Stimulated activated CD4-positive, alpha-beta T cell treated with anti-CD3 and anti-CD28 coated beads, Interleukin-1b, Interleukin-23, amount 100 ng/mL, for 24 hours (primary cell): ENCODE measurements around the gene ICAM1.
"Not testable (repeated sequence)": the region's sequence is repeated elsewhere in the genome, so short reads cannot be mapped to it uniquely, and the experiment has no call there.

Source experiments
- DNase-seq, 4 experiments: peaks; one replicate each; pipeline ENCODE4 v3.0.0-alpha.2; 2020; ENCODE audit warnings: low read depth in 4 of 4, low spot score in 1 of 4

Gene ICAM1

GRCh38 chr19:10241826-10242449, 29.0 kb upstream of the ICAM1 start:
- not testable (repeated sequence) for DNase-seq

- no peak for DNase-seq
These were observed 27.3 kb upstream of the ICAM1 start for GRCh38 chr19:10243606-10244005.

GRCh38 chr19:10245189-10245939, 25.6 kb upstream of the ICAM1 start:
- DNase-seq, result no peak

- DNase-seq, result no peak
These were observed 24.4 kb upstream of the ICAM1 start for GRCh38 chr19:10246511-10246910.

GRCh38 chr19:10251792-10252694, 18.9 kb upstream of the ICAM1 start, which contains the start of gene MRPL4:
Gene MRPL4, plus strand, starts transcription at chr19:10252214. Its CDS starts 40 bp downstream, at chr19:10252254.
- DNase-seq, result peak; percentile 86 to 94 (median 88)

- no peak for DNase-seq
These were observed 18.2 kb upstream of the ICAM1 start for GRCh38 chr19:10252707-10253106.

GRCh38 chr19:10254244-10254643, 16.7 kb upstream of the ICAM1 start:
- DNase-seq, result no peak

GRCh38 chr19:10255358-10255757, 15.6 kb upstream of the ICAM1 start:
- no peak for DNase-seq

- no peak for DNase-seq
These were observed 14.4 kb upstream of the ICAM1 start for GRCh38 chr19:10256551-10256950.

- DNase-seq, result no peak
These were observed 13.8 kb upstream of the ICAM1 start for GRCh38 chr19:10256970-10257615.

- no peak for DNase-seq
These were observed 12.7 kb upstream of the ICAM1 start for GRCh38 chr19:10258080-10258710.

- peak; percentile 78 to 95 (median 86) for DNase-seq
These were observed 11.6 kb upstream of the ICAM1 start for GRCh38 chr19:10259162-10259905.

- DNase-seq, result peak in 3 of 4 experiments; percentile 24 to 58 (median 40)
These were observed 10.8 kb upstream of the ICAM1 start for GRCh38 chr19:10260141-10260584.

GRCh38 chr19:10262771-10263170, 8.1 kb upstream of the ICAM1 start:
- DNase-seq, result no peak

GRCh38 chr19:10266706-10267105, 4.2 kb upstream of the ICAM1 start:
- DNase-seq, result no peak

GRCh38 chr19:10268071-10268470, 2.8 kb upstream of the ICAM1 start:
- DNase-seq, result no peak

- peak; percentile 70 to 86 (median 82) for DNase-seq
These were observed 1.4 kb upstream of the ICAM1 start for GRCh38 chr19:10269333-10270179.

- peak in 1 of 4 experiments; percentile 73 for DNase-seq
These were observed 722 bp upstream of the ICAM1 start for GRCh38 chr19:10270180-10270615.
